GM08714 (cell line): ENCODE data around the gene CSH1.
A peak's percentile ranks its signal among the peaks of the same experiment; 100 is the strongest.

ENCODE experiments used
- H3K4me3 ChIP-seq: fragments of 200-500 bp; sonication (Bioruptor generic); 2 replicates; pipeline ENCODE4 v1.5.1; 2014; ENCODE audit warnings: mild to moderate bottlenecking, low read length, inconsistent platforms
- ZNF274 ChIP-seq: IDR thresholded peaks from 2 replicates; pipeline ENCODE4 v1.6.1; 2012; ENCODE audit warnings: mild to moderate bottlenecking, low read depth, low read length

The CSH1 gene

GRCh38 chr17:63855185-63855584, 41.2 kb downstream of the CSH1 start:
- no peak overlapping the region for H3K4me3 ChIP-seq

GRCh38 chr17:63854709-63855108, 41.7 kb downstream of the CSH1 start:
- no peak for TF ChIP-seq ZNF274
- H3K4me3 ChIP-seq = no peak overlapping the region

More at GRCh38 chr17:63855185-63855584, 41.2 kb downstream of the CSH1 start:
- no peak for TF ChIP-seq ZNF274

- H3K4me3 ChIP-seq = no peak overlapping the region
- TF ChIP-seq ZNF274 = no peak
Measured at GRCh38 chr17:63853260-63853659, 43.1 kb downstream of the CSH1 start.

GRCh38 chr17:63850401-63850800, 46.0 kb downstream of the CSH1 start:
- TF ChIP-seq ZNF274 = no peak

GRCh38 chr17:63848834-63849689, 47.3 kb downstream of the CSH1 start:
- peak overlapping the region; percentile 18; the same call in 1 of the 2 replicates for H3K4me3 ChIP-seq
- TF ChIP-seq ZNF274 = no peak

More at GRCh38 chr17:63850401-63850800, 46.0 kb downstream of the CSH1 start:
- H3K4me3 ChIP-seq = no peak overlapping the region

GRCh38 chr17:63847525-63848249, 48.7 kb downstream of the CSH1 start:
- no peak for TF ChIP-seq ZNF274
- H3K4me3 ChIP-seq = no peak overlapping the region

GRCh38 chr17:63845509-63845908, 50.9 kb downstream of the CSH1 start:
- no peak for TF ChIP-seq ZNF274
- H3K4me3 ChIP-seq = no peak overlapping the region
